Tibial nerve (tissue), 4 donors: ENCODE results near the gene TMCC2. TPM values are rescaled to one million over a fixed set of nuclear protein-coding genes. Genes with fewer than 3 reads are reported as not detected.

Experiments used
- DNase-seq, 2 donors: peaks; one replicate each; pipeline ENCODE4 v3.0.0-alpha.2; 2019; ENCODE audit warnings: low spot score in 2 of 2
- H3K27ac ChIP-seq, 4 donors: fragments of 200-600 bp; sonication (generic) in 3 of 4; one replicate each; pipeline ENCODE4 v1.5.1; 2017 to 2019; ENCODE audit warnings: mild to moderate bottlenecking in 1 of 4
- H3K27me3 ChIP-seq, 2 donors: fragments of 200-600 bp; sonication (generic) in 1 of 2; one replicate each; pipeline versions ENCODE4 v1.5.1 to v1.6.0; 2017 to 2019
- H3K36me3 ChIP-seq, 3 donors: fragments of 200-600 bp; sonication (generic); one replicate each; pipeline ENCODE4 v1.5.1; 2018 to 2019
- H3K4me1 ChIP-seq, 4 donors: fragments of 200-600 bp; sonication (generic) in 3 of 4; one replicate each; pipeline ENCODE4 v1.5.1; 2017 to 2019
- H3K4me3 ChIP-seq, 4 donors: fragments of 200-600 bp; sonication (generic) in 3 of 4; one replicate each; pipeline ENCODE4 v1.5.1; 2017 to 2019; ENCODE audit warnings: mild to moderate bottlenecking in 1 of 4, moderate library complexity in 1 of 4
- H3K9me3 ChIP-seq, 4 donors: fragments of 200-600 bp; sonication (generic) in 3 of 4; one replicate each; pipeline ENCODE4 v1.5.1; 2017 to 2019
- EP300 ChIP-seq, 2 donors: sonication (generic); formaldehyde crosslinking; IDR thresholded peaks; one replicate each; pipeline ENCODE4 v1.6.1; 2017; ENCODE audit warnings: antibody characterized with exemption in 2 of 2, mild to moderate bottlenecking in 1 of 2
- POLR2A ChIP-seq, 2 donors: fragments of 450-650 bp; IDR thresholded peaks; one replicate each; pipeline ENCODE4 v1.6.1; 2017; ENCODE audit warnings: antibody characterized with exemption in 2 of 2, mild to moderate bottlenecking in 2 of 2, moderate library complexity in 2 of 2
- WGBS, 2 donors: methylation state at CpG; one replicate each; pipeline ENCODE4 v1.1.5; 2018; 5-methylcytosine and 5-hydroxymethylcytosine counted together
- total RNA-seq, 4 donors: library from RNA; depleted of rRNA; stranded (reverse); fragments of >200 nt; gene quantifications; one replicate each; pipeline ENCODE4 v1.1.0, GENCODE V29; 2016
- TF ChIP-seq, protein P1 (sequence below), 5 experiments: fragments of 200-600 bp in 3 of 5; fragments of 450-650 bp in 2 of 5; sonication (generic) in 3 of 5; IDR thresholded peaks; one replicate each; pipeline ENCODE4 v1.5.1; 2016 to 2019; ENCODE audit warnings: antibody characterized with exemption in 5 of 5, mild to moderate bottlenecking in 3 of 5, moderate library complexity in 2 of 5

The TMCC2 gene
- total RNA-seq, 4 donors from 2014 or later, result 2.4 to 4.8 (median 2.7) TPM

DNA sequence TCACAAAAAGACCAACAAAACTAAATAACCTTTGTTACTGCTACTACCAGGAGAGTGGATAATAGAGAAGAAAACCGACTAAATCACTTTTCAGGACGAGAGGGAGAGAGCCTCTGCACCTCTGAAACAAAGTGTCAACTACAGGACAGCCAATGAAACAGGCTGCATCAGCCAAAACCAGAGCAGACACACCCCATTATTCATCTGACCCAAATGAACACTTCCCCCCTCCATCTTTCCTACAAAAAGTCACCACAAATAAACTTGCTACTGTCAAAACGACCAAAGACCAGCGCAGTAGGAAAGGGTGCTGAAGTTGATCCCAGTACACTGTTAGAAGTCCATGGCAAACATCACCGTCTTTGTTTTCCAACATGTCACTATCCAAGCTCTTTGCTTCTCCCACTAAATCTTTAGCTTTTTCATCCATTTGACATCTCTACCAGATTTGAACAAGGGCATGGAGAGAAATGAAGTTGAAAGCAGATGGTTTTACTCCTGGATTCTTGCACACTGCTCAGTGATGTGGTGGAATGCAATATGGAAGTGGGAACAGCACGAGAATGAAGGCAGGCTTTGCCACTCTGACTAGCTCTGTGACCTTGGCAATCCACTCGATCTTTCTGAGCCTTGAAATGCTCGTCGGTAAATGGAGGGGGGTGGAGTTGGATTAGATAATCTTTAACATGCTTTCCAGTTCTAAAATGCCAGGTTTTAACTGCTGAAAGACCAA lies 36.7 kb upstream of the TMCC2 start:
- Histone ChIP-seq H3K9me3 (no peaks in the 10 kb centered on the region), H3K27me3 (no peaks in the 10 kb centered on the region), H3K4me3 (no peak overlapping the region), H3K27ac (no peak overlapping the region), H3K4me1 (peaks cover 0 to 55% (median 8%) of the 10 kb centered on the region in 4 donors), H3K36me3 (peaks cover 0 to 9% (median 0%) of the 10 kb centered on the region in 3 donors)
- 37 to 43% methylated on average over 9 of the region's 9 CpGs for WGBS, 2 donors
- no peak for DNase-seq
- TF ChIP-seq EP300 (IDR thresholded peaks at IDR 0.05), result no peak

DNA sequence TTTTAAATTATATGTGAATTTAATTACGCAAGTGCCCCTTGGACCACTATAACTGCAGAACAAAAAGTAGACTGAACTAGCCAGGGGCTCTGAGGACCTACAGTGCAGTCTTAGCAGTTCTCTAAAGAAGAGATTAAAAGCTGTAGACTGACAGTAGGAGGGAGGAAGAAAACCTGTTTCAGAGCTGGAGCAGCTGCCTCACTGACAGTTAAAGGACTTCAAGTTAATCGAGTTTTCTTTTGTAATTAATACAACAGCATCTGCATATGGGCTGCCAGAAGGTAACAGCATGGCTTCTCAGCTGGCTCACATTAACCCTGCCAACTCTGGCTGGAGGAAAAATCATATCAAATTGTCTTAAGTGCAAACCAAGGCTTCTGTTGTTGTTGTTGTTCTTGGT lies 36.1 kb upstream of the TMCC2 start:
- H3K27ac ChIP-seq, result no peak overlapping the region
- no peak for TF ChIP-seq POLR2A (IDR thresholded peaks at IDR 0.05)
- no peak for TF ChIP-seq EP300 (IDR thresholded peaks at IDR 0.05)
- TF ChIP-seq, protein P1, sequence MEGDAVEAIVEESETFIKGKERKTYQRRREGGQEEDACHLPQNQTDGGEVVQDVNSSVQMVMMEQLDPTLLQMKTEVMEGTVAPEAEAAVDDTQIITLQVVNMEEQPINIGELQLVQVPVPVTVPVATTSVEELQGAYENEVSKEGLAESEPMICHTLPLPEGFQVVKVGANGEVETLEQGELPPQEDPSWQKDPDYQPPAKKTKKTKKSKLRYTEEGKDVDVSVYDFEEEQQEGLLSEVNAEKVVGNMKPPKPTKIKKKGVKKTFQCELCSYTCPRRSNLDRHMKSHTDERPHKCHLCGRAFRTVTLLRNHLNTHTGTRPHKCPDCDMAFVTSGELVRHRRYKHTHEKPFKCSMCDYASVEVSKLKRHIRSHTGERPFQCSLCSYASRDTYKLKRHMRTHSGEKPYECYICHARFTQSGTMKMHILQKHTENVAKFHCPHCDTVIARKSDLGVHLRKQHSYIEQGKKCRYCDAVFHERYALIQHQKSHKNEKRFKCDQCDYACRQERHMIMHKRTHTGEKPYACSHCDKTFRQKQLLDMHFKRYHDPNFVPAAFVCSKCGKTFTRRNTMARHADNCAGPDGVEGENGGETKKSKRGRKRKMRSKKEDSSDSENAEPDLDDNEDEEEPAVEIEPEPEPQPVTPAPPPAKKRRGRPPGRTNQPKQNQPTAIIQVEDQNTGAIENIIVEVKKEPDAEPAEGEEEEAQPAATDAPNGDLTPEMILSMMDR (IDR thresholded peaks at IDR 0.05), result no peak

GRCh38 chr1:205192287-205192686 lies 35.5 kb upstream of the TMCC2 start:
- no peak overlapping the region for H3K4me3 ChIP-seq
- no peaks in the 10 kb centered on the region for H3K9me3 ChIP-seq
- H3K4me1 ChIP-seq, result peaks cover 0 to 48% (median 8%) of the 10 kb centered on the region in 4 donors
- no peaks in the 10 kb centered on the region for H3K27me3 ChIP-seq
- DNase-seq, result no peak
- H3K27ac ChIP-seq, result no peak overlapping the region
- peaks cover 0 to 4% (median 0%) of the 10 kb centered on the region in 3 donors for H3K36me3 ChIP-seq
- 87 to 91% methylated on average over 8 of the region's 8 CpGs for WGBS, 2 donors
- TF ChIP-seq, protein P1 (IDR thresholded peaks at IDR 0.05), result no peak
- TF ChIP-seq POLR2A (IDR thresholded peaks at IDR 0.05), result no peak
- no peak for TF ChIP-seq EP300 (IDR thresholded peaks at IDR 0.05)

More for the DNA sequence above, 36.1 kb upstream of the TMCC2 start:
- DNase-seq, result no peak
- H3K4me3 ChIP-seq, result no peak overlapping the region
- WGBS, 2 donors, result 48 to 50% methylated on average over 2 of the region's 2 CpGs
- H3K9me3 ChIP-seq, result no peaks in the 10 kb centered on the region
- peaks cover 0 to 52% (median 8%) of the 10 kb centered on the region in 4 donors for H3K4me1 ChIP-seq
- no peaks in the 10 kb centered on the region for H3K27me3 ChIP-seq
- H3K36me3 ChIP-seq, result peaks cover 0 to 7% (median 0%) of the 10 kb centered on the region in 3 donors

GRCh38 chr1:205199090-205199930 lies 28.4 kb upstream of the TMCC2 start:
- DNase-seq, result no peak
- H3K9me3 ChIP-seq, result no peaks in the 10 kb centered on the region
- H3K27me3 ChIP-seq, result no peaks in the 10 kb centered on the region
- no peak overlapping the region for H3K27ac ChIP-seq
- H3K36me3 ChIP-seq, result no peaks in the 10 kb centered on the region
- TF ChIP-seq POLR2A (IDR thresholded peaks at IDR 0.05), result no peak
- TF ChIP-seq, protein P1 (IDR thresholded peaks at IDR 0.05), result no peak
- no peak for TF ChIP-seq EP300 (IDR thresholded peaks at IDR 0.05)
- 51 to 52% methylated on average over 9 of the region's 9 CpGs for WGBS, 2 donors
- no peak overlapping the region for H3K4me3 ChIP-seq
- H3K4me1 ChIP-seq, result peaks cover 0 to 16% (median 4%) of the 10 kb centered on the region in 4 donors

GRCh38 chr1:205199931-205200299 lies 27.8 kb upstream of the TMCC2 start:
- H3K36me3 ChIP-seq, result no peaks in the 10 kb centered on the region
- no peak for DNase-seq
- 84% methylated on average over 7 of the region's 7 CpGs for WGBS, 2 donors
- H3K4me1 ChIP-seq, result peaks cover 0 to 17% (median 4%) of the 10 kb centered on the region in 4 donors
- H3K4me3 ChIP-seq, result no peak overlapping the region
- no peaks in the 10 kb centered on the region for H3K9me3 ChIP-seq
- no peak for TF ChIP-seq POLR2A (IDR thresholded peaks at IDR 0.05)
- TF ChIP-seq, protein P1 (IDR thresholded peaks at IDR 0.05), result no peak
- TF ChIP-seq EP300 (IDR thresholded peaks at IDR 0.05), result no peak
- no peaks in the 10 kb centered on the region for H3K27me3 ChIP-seq
- H3K27ac ChIP-seq, result no peak overlapping the region
